Body of pancreas (tissue), 4 donors: ENCODE data around the gene SMPD3.

Source experiments
- POLR2A ChIP-seq, 3 donors: fragments of 450-650 bp; IDR thresholded peaks; one replicate each; pipeline ENCODE4 v1.6.1; 2016; ENCODE audit warnings: antibody characterized with exemption in 3 of 3, mild to moderate bottlenecking in 2 of 3
- TF ChIP-seq, protein P1 (sequence below), 7 experiments: fragments of 450-650 bp in 4 of 7; fragments of 200-600 bp in 3 of 7; sonication (generic) in 3 of 7; IDR thresholded peaks; one replicate each; pipeline ENCODE4 v1.5.1; 2016 to 2019; ENCODE audit warnings: antibody characterized with exemption in 7 of 7

DNA sequence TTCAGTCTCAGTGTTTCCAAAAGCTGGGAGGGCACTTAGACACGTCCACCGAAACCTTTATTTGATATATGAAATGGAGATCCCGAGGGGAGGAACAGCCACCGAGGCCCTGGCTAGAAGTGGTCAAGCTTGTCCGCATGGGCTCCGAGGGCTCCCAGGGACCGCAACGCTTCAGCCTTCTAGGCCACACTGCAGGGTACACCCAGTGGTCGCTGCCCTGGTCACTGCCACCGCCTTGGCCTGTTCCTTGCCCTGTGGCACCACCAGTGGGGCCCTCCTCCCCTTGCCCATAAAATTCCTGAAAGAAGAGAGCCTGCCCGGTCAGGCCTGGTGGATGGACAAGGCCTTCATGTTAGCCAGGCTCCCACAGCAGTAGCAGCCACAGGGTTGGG lies 43.8 kb upstream of the SMPD3 start:
- TF ChIP-seq POLR2A (IDR thresholded peaks at IDR 0.05) = no peak
- TF ChIP-seq, protein P1, sequence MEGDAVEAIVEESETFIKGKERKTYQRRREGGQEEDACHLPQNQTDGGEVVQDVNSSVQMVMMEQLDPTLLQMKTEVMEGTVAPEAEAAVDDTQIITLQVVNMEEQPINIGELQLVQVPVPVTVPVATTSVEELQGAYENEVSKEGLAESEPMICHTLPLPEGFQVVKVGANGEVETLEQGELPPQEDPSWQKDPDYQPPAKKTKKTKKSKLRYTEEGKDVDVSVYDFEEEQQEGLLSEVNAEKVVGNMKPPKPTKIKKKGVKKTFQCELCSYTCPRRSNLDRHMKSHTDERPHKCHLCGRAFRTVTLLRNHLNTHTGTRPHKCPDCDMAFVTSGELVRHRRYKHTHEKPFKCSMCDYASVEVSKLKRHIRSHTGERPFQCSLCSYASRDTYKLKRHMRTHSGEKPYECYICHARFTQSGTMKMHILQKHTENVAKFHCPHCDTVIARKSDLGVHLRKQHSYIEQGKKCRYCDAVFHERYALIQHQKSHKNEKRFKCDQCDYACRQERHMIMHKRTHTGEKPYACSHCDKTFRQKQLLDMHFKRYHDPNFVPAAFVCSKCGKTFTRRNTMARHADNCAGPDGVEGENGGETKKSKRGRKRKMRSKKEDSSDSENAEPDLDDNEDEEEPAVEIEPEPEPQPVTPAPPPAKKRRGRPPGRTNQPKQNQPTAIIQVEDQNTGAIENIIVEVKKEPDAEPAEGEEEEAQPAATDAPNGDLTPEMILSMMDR (IDR thresholded peaks at IDR 0.05) = no peak
